Cardiac muscle cell (in vitro differentiated cells and primary cell): Measurements from ENCODE around the gene KDM4B. TPM values are rescaled to one million over a fixed set of nuclear protein-coding genes. Genes with fewer than 3 reads are reported as not detected.

Experiments used
- DNase-seq, 2 donors: peaks; one replicate each; pipeline versions ENCODE4 v3.0.0 to v3.0.0-alpha.2; 2010 to 2017; ENCODE audit warnings: low read depth in 1 of 2, low spot score in 1 of 2
- H3K27ac ChIP-seq: fragments of 200-600 bp; sonication (generic); 2 replicates; pipeline ENCODE4 v1.5.1; 2016
- H3K27me3 ChIP-seq: fragments of 200-600 bp; sonication (generic); 2 replicates; pipeline ENCODE4 v1.6.0; 2016; ENCODE audit warnings: control low read depth
- H3K36me3 ChIP-seq: fragments of 200-600 bp; sonication (generic); 2 replicates; pipeline ENCODE4 v1.5.1; 2016; ENCODE audit warnings: control low read depth
- H3K4me1 ChIP-seq: fragments of 200-600 bp; sonication (generic); 2 replicates; pipeline ENCODE4 v1.8.1; 2017; ENCODE audit warnings: low read depth, mild to moderate bottlenecking, mixed run types
- H3K4me3 ChIP-seq: fragments of 200-600 bp; sonication (generic); 2 replicates; pipeline ENCODE4 v1.5.1; 2016; ENCODE audit warnings: mild to moderate bottlenecking
- H3K9me3 ChIP-seq: fragments of 200-600 bp; sonication (generic); 2 replicates; pipeline ENCODE4 v1.5.1; 2017; ENCODE audit warnings: low read depth, mild to moderate bottlenecking, control low read depth
- CTCF ChIP-seq: IDR thresholded peaks from 2 replicates; pipeline ENCODE4 v1.5.1; 2012; ENCODE audit warnings: low read depth, mild to moderate bottlenecking, low read length
- polyA plus RNA-seq: library from polyadenylated mRNA; unstranded; fragments of >200 nt; fragmentation: Nextera tagmentation; extraction: Ambion mirVana; gene quantifications from 2 replicates; pipeline ENCODE4 v1.2.1, GENCODE V29; 2016
- total RNA-seq: library from RNA; depleted of rRNA; stranded (reverse); fragments of >200 nt; gene quantifications from 2 replicates; pipeline ENCODE4 v1.2.3, GENCODE V29; 2016

Gene KDM4B
- total and polyA plus RNA-seq, 2 experiments from 2014 or later, result 74.6 to 90.6 TPM

GRCh38 chr19:5052515-5052914, 83.6 kb downstream of the KDM4B start:
- peaks cover 18% of the 10 kb centered on the region for H3K36me3 ChIP-seq
- peak; percentile 8 for TF ChIP-seq CTCF
- no peak for DNase-seq

GRCh38 chr19:5052945-5053485, 84.1 kb downstream of the KDM4B start:
- TF ChIP-seq CTCF, result no peak
- Histone ChIP-seq H3K36me3 (peaks cover 15% of the 10 kb centered on the region), H3K9me3 (no peaks in the 10 kb centered on the region), H3K4me1 (peaks cover 14% of the 10 kb centered on the region), H3K27ac (peak overlapping the region; percentile 17), H3K27me3 (no peaks in the 10 kb centered on the region), H3K4me3 (no peak overlapping the region)
- no peak for DNase-seq

More at GRCh38 chr19:5052515-5052914, 83.6 kb downstream of the KDM4B start:
- no peak overlapping the region for H3K4me3 ChIP-seq
- H3K4me1 ChIP-seq, result peaks cover 14% of the 10 kb centered on the region
- peak overlapping the region; percentile 17 for H3K27ac ChIP-seq
- no peaks in the 10 kb centered on the region for H3K9me3 ChIP-seq
- no peaks in the 10 kb centered on the region for H3K27me3 ChIP-seq

- no peaks in the 10 kb centered on the region for H3K27me3 ChIP-seq
- peaks cover 13% of the 10 kb centered on the region for H3K36me3 ChIP-seq
- TF ChIP-seq CTCF, result no peak
- H3K27ac ChIP-seq, result peak overlapping the region; percentile 7
- no peak overlapping the region for H3K4me3 ChIP-seq
- no peak for DNase-seq
- H3K4me1 ChIP-seq, result peaks cover 11% of the 10 kb centered on the region
- no peaks in the 10 kb centered on the region for H3K9me3 ChIP-seq
Observed at GRCh38 chr19:5053661-5054060, 84.7 kb downstream of the KDM4B start.

- DNase-seq, result no peak
- Histone ChIP-seq H3K9me3 (no peaks in the 10 kb centered on the region), H3K27ac (peak overlapping the region; percentile 55), H3K27me3 (no peaks in the 10 kb centered on the region), H3K4me1 (peaks cover 6% of the 10 kb centered on the region), H3K4me3 (no peak overlapping the region), H3K36me3 (peaks cover 13% of the 10 kb centered on the region)
- no peak for TF ChIP-seq CTCF
Observed at GRCh38 chr19:5054551-5055456, 85.9 kb downstream of the KDM4B start.

- Histone ChIP-seq H3K4me1 (peaks cover under 1% of the 10 kb centered on the region), H3K9me3 (no peaks in the 10 kb centered on the region), H3K27ac (peak overlapping the region; percentile 55), H3K27me3 (no peaks in the 10 kb centered on the region), H3K36me3 (peaks cover 11% of the 10 kb centered on the region), H3K4me3 (no peak overlapping the region)
- no peak for DNase-seq
- no peak for TF ChIP-seq CTCF
Observed at GRCh38 chr19:5055457-5055776, 86.5 kb downstream of the KDM4B start.
